Epithelial cell of prostate (primary cell): Measurements from ENCODE around the gene CYREN.
"Not testable (repeated sequence)": the region's sequence is repeated elsewhere in the genome, so short reads cannot be mapped to it uniquely, and the experiment has no call there.

Source experiments
- DNase-seq: peaks from one replicate; pipeline ENCODE4 v3.0.0-alpha.2; 2011; ENCODE audit warnings: low read depth, low spot score
- H3K27ac ChIP-seq: fragments of 450-650 bp; 2 replicates; pipeline ENCODE4 v1.5.1; 2017; ENCODE audit warnings: mild to moderate bottlenecking

The CYREN gene

DNA sequence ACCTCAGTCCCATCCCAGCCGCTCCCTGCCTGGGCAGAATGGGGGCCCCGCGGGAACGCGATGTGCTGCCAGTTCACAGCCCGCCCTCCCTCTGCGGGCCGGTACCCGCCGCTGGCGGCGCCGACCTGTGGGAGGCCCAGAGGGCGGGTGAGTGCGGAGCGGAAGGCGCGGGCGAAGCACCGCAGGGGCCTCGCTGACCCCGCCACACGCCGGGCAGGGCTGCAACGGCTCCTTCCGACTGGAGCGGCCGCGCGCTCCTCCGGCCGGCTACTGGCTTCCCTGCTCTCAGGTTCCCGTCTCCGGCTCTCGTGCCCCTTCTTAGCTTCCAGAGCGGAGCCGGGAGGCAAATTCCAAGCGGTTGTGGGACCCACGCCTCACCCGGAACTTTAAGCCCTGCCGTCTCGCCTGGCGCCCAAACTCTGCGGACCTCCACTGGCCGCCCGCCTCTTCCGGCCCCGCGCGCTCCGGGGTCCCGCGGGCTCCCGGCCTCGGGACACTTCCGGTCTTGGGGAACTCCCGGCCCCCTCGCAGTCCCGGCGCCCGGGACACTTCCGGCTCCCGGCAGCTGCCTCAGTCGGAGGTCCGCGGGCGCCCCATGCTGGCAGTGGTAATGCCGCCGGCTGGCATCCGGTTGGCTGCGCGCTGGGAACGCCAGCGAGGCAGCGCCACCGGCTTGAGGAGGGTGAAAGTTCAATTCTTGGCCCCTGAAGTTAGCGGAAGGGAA lies at the start of gene CYREN:
Gene CYREN, minus strand, starts transcription at position 434 of the 724 bp plus-strand sequence. CDS start 1,785 bp downstream, outside the sequence.
- peak within 1 kb of the TSS; percentile 98 for H3K27ac ChIP-seq
- peak; percentile 46 for DNase-seq

GRCh38 chr7:135217645-135218509 lies 47.4 kb upstream of the CYREN start:
- H3K27ac ChIP-seq: no peak overlapping the region
- no peak for DNase-seq

- no peak for DNase-seq
- no peak overlapping the region for H3K27ac ChIP-seq
Measured at GRCh38 chr7:135215698-135216097, 45.2 kb upstream of the CYREN start.

DNA sequence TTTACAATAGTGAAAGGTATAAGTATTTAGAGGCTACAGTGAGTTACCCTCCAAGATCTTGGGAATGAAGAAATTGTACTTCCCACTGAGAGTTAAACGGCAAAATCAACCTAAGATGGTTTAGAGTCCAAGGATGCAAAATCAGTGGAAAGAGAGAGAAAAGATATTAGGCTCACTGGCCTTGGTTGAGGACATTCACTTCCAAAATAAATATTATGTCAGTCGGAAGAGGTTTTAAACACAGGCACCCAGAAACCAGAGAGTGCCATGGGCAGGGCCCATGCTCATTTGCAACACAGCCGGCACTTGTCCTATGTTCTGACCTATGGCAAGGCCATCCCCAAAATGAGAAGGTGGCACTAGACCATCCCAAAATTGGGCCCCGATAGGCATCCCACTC lies 44.7 kb upstream of the CYREN start:
- no peak overlapping the region for H3K27ac ChIP-seq
- no peak for DNase-seq

- H3K27ac ChIP-seq: peak overlapping the region; percentile 23
- peak; percentile 20 for DNase-seq
Measured at GRCh38 chr7:135213831-135214230, 43.3 kb upstream of the CYREN start.

- DNase-seq: not testable (repeated sequence)
- H3K27ac ChIP-seq: peak overlapping the region; percentile 67
Measured at GRCh38 chr7:135211946-135212685, 41.6 kb upstream of the CYREN start.

DNA sequence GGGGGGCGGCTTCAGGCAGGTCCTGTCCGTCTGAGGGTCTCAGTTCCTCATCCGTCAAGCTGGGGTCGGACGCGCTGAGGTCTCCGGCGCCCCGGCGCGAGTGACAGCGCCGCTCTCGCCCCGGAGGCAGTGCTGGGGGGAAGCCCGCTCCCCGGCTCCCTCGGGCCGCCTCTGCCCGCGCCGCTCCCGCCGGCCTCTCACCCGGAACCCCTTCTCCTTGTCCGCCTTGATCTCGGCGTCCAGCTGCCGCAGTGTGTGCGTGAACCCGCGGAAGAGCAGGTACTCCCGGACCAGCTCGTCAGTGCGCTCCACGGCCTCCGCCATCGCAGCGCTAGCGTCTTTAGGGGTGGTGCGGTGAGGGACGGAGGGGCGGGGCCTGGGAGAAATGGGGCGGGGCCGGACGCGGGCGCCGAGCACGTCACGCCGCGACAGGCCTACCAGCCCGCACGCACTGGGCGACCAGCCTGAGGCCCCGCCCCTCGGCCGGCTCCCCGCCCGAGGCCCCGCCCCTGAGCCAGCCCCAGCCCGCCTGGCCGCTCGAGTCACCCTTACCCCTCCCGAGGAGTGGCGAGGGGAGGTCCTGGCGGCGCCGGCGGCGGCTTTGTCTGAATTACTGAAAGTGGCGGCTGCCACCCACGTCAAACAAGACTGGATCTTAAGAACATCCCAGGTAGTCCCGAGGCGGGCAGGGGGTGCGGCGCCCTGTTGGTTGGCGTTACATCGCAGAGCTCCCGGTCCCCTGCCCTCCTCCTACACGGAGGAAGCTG lies 40.9 kb upstream of the CYREN start, which contains the start of gene WDR91:
Gene WDR91, minus strand, starts transcription at position 348 of the 767 bp plus-strand sequence. Its CDS starts 24 bp downstream, at position 324.
- DNase-seq: peak; percentile 37
- H3K27ac ChIP-seq: peak within 1 kb of the TSS; percentile 67

GRCh38 chr7:135210888-135211178 lies 40.3 kb upstream of the CYREN start:
- peak overlapping the region; percentile 67 for H3K27ac ChIP-seq
- DNase-seq: no peak

DNA sequence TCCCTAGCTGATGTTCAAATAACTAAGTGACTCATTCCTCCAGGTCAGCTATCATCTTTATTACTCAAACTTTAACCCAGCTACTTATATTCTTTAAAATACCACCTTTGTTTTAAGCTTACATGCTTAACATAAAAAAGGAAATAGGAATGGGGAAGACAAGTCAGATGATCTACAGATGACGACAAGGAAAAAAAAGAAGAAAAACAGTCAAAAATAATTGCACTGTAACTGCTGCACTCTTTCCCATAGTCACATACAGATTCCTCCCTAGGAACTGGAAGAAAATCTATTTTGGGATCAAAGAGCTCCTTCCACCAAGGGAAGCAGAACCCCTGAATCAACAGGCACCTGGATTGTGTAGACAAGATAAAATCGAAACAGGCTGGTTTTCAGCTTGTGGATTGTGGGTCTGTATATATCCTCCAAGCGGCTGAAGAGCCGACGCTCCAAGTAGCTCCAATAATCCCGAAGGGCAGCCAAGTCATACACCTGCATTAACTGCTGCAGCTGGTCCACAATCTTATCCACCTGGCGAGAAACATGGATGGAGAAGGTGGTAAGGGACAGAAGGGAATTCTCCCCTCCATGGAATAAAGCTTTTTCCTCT lies 38.8 kb upstream of the CYREN start:
- no peak for DNase-seq
- H3K27ac ChIP-seq: no peak overlapping the region

DNA sequence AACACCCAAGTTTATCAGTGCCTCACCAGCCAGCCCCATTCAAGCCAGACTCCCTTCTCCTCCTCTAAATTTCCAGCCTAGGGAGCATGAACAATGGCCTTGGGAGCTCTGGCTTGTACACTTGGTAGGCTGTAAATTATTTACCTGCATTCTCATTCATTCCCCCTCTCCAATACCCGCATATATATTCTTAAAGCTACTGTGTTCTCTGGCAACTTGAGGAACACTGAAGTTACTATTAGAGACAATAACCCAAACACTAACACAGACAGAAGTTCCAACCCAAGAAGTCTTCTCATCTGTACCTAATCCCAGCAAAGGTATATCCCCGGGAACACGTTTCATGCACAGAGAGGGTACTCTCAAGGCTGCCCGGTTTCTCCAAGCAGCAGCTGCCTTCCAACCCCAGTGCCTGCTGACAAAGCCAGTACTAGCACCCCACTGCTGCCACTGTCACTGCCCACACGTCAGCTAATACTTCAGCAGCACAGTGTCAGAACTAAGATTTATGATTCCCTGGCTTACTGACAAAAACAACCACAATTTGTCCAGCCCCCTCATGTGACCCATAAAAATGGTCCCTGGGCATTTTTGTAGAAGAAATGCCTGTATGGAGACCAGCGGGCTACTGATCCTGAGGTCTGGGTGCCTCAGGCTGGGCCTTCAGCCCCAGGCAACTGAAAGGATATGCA lies 37.7 kb upstream of the CYREN start:
- DNase-seq: no peak
- no peak overlapping the region for H3K27ac ChIP-seq

DNA sequence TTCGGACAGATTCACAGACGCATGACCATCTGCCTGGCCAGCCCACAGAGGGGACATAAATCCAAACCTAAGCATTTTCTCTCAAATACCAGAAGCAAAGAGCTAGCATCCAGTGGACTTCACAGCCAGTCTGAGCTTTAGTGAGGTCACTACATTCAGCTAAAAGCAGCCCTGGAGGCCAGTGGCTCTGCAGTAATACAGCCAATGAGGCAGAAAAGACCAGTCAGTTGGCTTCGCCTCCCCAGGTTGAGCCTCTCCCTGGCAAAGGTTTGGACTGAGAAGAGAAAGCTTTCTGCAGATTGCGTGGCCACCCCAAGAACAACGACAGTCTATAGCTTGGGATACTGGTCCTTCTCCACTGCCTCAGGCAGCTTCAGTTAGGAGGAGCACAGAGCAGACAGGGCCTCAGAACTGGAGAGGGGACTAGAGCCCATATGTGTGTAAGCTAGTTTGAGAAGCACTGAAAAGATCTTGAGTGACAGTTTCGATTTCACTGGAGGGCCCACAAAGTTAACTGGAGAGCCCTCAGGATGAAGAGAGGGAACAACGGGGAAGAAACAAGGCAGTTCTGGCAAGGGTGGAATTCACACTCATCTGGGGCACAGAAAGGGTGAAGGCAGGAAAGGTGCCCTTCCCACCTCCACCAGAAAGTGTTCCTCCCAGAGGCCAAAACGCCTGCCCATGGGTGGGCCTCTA lies 37.0 kb upstream of the CYREN start:
- no peak overlapping the region for H3K27ac ChIP-seq
- no peak for DNase-seq

- no peak overlapping the region for H3K27ac ChIP-seq
- DNase-seq: no peak
Measured at GRCh38 chr7:135206941-135207391, 36.5 kb upstream of the CYREN start.

DNA sequence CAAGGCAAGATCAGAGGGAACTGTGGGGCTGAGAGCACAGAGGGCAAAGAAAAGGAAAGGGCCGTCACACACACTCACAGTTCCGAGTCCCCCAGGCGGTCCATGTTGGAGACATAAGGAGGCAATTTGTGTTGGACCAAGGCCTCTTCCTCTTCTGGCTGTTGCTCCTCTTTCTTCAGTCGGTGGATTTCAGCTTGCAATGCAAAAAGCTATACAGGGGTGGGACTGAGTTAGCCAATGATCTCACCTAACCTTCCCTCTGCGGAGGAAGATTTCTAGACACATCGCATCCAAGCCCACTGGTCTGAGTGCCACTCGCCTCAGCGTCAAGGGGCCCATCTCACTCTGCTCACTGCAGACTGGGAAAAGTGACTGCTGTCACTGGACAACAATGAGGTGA lies 35.3 kb upstream of the CYREN start:
- DNase-seq: no peak
- peak overlapping the region; percentile 68 for H3K27ac ChIP-seq

- H3K27ac ChIP-seq: peak overlapping the region; percentile 68
- DNase-seq: peak; percentile 41
Measured at GRCh38 chr7:135204876-135205275, 34.4 kb upstream of the CYREN start.

- peak overlapping the region; percentile 68 for H3K27ac ChIP-seq
- DNase-seq: no peak
Measured at GRCh38 chr7:135204341-135204749, 33.8 kb upstream of the CYREN start.

DNA sequence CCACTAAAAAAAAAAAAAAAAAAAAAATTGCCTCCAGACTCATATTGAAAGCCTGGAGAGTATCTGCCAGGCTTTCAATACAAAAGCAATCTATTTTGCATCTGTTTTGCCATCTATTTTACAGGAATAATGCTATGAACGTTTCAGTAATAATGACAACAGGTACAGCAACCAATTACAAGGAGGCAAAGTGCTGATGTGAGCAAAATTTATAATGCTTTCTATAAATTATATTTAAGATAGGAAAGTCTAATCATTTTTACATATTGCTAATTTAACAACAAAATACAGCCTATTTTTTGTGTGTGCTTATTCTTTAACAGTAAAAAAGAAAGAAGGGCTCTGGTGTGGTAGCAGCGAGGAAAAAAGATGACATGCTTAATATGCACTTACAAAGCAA lies 30.8 kb upstream of the CYREN start:
- DNase-seq: no peak
- H3K27ac ChIP-seq: no peak overlapping the region

DNA sequence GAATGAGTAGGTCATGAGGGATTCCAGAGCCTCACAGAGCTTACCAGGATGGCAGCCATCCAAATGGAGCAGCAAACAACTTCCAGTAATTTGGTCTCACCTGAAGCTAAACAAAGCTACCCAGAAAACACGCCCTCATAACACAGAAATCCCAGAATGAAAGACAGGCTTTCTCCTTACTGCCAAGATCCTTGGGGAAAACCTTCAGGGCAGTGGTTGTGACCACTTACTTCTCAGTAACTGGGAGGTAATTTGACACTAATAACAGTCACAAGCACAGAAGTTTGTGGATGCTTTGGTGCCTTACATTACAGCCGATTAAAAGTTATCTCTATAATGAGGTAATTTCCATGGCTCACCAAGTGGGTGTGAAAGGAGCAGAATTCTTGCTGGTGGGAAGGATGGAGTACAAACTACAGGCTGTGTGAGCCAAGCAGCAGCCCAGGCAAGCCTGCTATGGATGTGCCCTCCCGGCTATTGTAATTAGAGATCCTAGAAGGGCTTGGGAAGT lies 30.4 kb upstream of the CYREN start:
- no peak overlapping the region for H3K27ac ChIP-seq
- DNase-seq: no peak

DNA sequence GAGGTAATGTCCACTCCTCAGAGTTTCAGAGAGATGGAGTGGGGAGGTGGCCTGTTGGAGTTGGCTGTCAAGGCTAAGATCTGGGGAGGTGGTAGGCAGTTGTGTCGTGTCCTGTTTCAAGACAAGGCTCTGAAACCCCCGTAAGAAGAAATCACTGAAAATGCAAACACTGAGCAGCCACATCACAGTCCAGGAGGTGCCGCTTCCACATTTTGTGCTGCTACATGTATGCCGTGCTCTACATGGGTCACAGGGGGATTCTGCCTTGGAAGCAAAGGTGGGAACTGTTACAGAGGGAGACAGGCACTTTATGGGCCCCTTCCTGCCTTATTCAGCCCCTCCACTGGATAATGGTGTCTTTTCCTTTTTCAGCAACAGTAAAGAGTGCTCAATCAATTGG lies 28.9 kb upstream of the CYREN start:
- H3K27ac ChIP-seq: no peak overlapping the region
- no peak for DNase-seq
